Activated CD8-positive, alpha-beta memory T cell treated with anti-CD3 and anti-CD28 coated beads, Interleukin-2, amount 50 U/mL, for 1 hour (primary cell): Measurements from ENCODE around the gene TBC1D5.
"Not testable (repeated sequence)": the region's sequence is repeated elsewhere in the genome, so short reads cannot be mapped to it uniquely, and the experiment has no call there.

Experiments
- DNase-seq: peaks from one replicate; pipeline ENCODE4 v3.0.0-alpha.2; 2020; ENCODE audit errors: extremely low read depth

TBC1D5 gene

GRCh38 chr3:17749281-17749680, 6.8 kb upstream of the TBC1D5 start:
- DNase-seq, result no peak

GRCh38 chr3:17747890-17748247, 5.4 kb upstream of the TBC1D5 start:
- DNase-seq, result no peak

- DNase-seq, result no peak
Observed at GRCh38 chr3:17747174-17747889, 4.9 kb upstream of the TBC1D5 start.

GRCh38 chr3:17745894-17746293, 3.5 kb upstream of the TBC1D5 start:
- DNase-seq, result no peak

GRCh38 chr3:17745301-17745700, 2.9 kb upstream of the TBC1D5 start:
- no peak for DNase-seq

- no peak for DNase-seq
Observed at GRCh38 chr3:17744693-17745092, 2.3 kb upstream of the TBC1D5 start.

- DNase-seq, result no peak
Observed at GRCh38 chr3:17743658-17743995, 1.2 kb upstream of the TBC1D5 start.

- DNase-seq, result no peak
Observed at GRCh38 chr3:17742880-17743657, 638 bp upstream of the TBC1D5 start.

- DNase-seq, result no peak
Observed at GRCh38 chr3:17741621-17742101, 770 bp downstream of the TBC1D5 start.

GRCh38 chr3:17740721-17741141, 1.7 kb downstream of the TBC1D5 start:
- DNase-seq, result no peak

GRCh38 chr3:17738921-17739320, 3.5 kb downstream of the TBC1D5 start:
- DNase-seq, result no peak

- DNase-seq, result no peak
Observed at GRCh38 chr3:17738219-17738618, 4.2 kb downstream of the TBC1D5 start.

GRCh38 chr3:17737591-17737990, 4.8 kb downstream of the TBC1D5 start:
- DNase-seq, result no peak

GRCh38 chr3:17735362-17735761, 7.1 kb downstream of the TBC1D5 start:
- not testable (repeated sequence) for DNase-seq

- no peak for DNase-seq
Observed at GRCh38 chr3:17733768-17734167, 8.7 kb downstream of the TBC1D5 start.

- no peak for DNase-seq
Observed at GRCh38 chr3:17733215-17733614, 9.2 kb downstream of the TBC1D5 start.

- no peak for DNase-seq
Observed at GRCh38 chr3:17730318-17730967, 12.0 kb downstream of the TBC1D5 start.

- no peak for DNase-seq
Observed at GRCh38 chr3:17726313-17726712, 16.1 kb downstream of the TBC1D5 start.

GRCh38 chr3:17725844-17726243, 16.6 kb downstream of the TBC1D5 start:
- DNase-seq, result not testable (repeated sequence)

- no peak for DNase-seq
Observed at GRCh38 chr3:17724948-17725347, 17.5 kb downstream of the TBC1D5 start.

GRCh38 chr3:17724122-17724521, 18.3 kb downstream of the TBC1D5 start:
- DNase-seq, result no peak

- no peak for DNase-seq
Observed at GRCh38 chr3:17717411-17717810, 25.0 kb downstream of the TBC1D5 start.

GRCh38 chr3:17714473-17714872, 28.0 kb downstream of the TBC1D5 start:
- no peak for DNase-seq
